OCI-LY7 (cell line): ENCODE results near the gene LAMA2.

Experiments used
- EZH2phosphoT487 ChIP-seq: fragments of 200-600 bp; sonication (generic); IDR thresholded peaks from 2 replicates; pipeline ENCODE4 v1.6.1; 2018; ENCODE audit warnings: low read depth, borderline replicate concordance, mild to moderate bottlenecking, mixed run types, antibody characterized with exemption, low read length, moderate library complexity, mixed read lengths
- TF ChIP-seq, protein P1 (sequence below): fragments of 200-600 bp; sonication (generic); conservative IDR thresholded peaks from 2 replicates; pipeline ENCODE4 v1.5.1; 2014; ENCODE audit warnings: mild to moderate bottlenecking, antibody characterized with exemption, low read length, moderate library complexity, mixed read lengths

GRCh38 chr6:129105793-129106192 lies 222.9 kb downstream of the LAMA2 start:
- TF ChIP-seq, protein P1, sequence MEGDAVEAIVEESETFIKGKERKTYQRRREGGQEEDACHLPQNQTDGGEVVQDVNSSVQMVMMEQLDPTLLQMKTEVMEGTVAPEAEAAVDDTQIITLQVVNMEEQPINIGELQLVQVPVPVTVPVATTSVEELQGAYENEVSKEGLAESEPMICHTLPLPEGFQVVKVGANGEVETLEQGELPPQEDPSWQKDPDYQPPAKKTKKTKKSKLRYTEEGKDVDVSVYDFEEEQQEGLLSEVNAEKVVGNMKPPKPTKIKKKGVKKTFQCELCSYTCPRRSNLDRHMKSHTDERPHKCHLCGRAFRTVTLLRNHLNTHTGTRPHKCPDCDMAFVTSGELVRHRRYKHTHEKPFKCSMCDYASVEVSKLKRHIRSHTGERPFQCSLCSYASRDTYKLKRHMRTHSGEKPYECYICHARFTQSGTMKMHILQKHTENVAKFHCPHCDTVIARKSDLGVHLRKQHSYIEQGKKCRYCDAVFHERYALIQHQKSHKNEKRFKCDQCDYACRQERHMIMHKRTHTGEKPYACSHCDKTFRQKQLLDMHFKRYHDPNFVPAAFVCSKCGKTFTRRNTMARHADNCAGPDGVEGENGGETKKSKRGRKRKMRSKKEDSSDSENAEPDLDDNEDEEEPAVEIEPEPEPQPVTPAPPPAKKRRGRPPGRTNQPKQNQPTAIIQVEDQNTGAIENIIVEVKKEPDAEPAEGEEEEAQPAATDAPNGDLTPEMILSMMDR, result no peak
- TF ChIP-seq EZH2phosphoT487, result no peak
